GM18861 (cell line): ENCODE data around the gene ME3.

Experiments used
- ATAC-seq: cut with Tn5 transposase; IDR thresholded peaks from one replicate; pipeline ENCODE4 v1.9.1; 2021; ENCODE audit not compliant: unreplicated experiment

The ME3 gene

DNA sequence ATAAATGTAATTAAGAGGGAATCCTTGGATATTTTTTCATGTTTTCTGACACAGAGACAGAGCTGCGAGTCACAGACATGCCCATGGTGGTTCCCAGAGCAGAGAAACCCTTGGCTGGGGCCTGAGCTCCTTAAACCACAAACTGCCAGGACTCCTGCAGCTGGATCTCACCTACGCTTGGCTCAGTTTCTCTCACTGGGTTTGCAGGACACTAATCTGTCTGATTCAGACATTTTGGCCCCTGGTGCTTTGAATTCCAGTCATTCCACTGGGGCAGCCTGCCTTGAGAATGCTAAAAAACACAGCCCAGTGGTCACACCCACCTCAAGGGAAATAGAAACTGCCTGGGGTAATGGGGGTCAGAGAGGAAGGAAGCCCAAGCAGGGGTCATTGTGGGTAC is 175.1 kb downstream of the ME3 start:
- ATAC-seq: no peak

DNA sequence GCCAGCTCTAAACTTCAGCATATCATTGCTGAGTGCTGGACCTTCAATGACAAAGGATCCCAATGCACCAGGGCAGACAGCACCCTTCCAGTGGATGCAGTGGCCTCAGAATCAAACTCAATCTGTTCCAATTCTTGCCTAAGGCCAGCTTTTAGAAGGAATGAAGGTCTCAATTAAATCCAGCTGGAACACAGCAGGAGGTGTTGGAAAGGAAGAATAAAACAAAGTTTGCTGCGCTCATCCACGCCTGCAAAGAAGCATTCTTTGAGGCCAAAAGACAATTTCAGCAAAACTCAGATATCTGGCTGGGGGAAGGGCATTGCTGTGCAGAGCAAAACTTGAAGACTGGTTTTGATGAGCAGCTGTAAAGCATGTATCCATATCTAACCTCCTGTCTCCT is 177.1 kb downstream of the ME3 start:
- no peak for ATAC-seq

DNA sequence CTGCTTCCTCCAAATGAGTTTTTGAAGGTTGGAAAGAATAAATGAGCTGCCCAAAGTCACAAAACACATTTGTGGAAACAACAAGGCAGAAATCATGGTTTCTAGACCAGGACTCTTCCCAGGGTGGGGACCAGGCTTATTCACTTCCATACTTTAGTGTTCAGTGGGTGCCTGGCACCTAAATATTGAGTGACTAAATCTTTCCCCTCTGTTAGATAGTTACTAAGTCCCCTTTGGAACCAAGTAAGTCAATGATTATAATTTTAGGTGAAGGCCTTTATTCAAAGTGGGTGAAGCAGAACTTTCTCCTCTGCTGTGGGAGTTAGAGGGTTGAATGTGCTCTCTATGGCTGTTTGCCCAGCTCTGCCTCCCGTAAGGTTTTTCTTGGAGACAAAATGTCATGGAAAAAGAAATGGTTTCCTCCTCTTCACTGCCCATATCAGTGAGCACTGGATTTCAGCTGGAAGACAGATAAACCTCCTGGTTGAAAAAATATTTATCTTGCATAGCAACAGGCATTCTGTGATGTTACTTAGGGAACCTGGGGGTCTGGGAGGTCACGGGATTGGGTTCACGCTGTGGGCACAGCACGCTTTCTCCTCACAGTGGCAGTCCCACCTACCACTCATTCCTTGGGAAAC is 179.9 kb downstream of the ME3 start:
- no peak for ATAC-seq

DNA sequence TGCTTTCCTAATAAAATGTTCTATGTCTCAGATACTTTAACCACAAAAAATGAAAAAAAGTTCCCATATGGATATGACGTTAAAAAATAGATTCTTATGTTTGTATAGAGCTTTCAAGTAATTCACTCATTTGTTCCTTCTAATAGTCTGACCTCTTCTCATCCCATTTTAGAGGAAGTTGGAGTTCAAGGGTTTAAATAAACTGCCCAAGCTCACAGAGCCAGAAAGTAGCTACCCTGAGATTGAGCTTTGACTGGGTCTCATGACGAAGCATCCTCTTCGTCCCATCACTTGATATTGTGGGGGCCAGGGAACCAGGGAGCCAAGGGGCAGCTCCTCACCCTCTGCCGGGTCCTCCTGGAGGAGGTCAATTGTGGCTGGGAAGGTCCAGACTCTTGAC is 181.4 kb downstream of the ME3 start:
- no peak for ATAC-seq

DNA sequence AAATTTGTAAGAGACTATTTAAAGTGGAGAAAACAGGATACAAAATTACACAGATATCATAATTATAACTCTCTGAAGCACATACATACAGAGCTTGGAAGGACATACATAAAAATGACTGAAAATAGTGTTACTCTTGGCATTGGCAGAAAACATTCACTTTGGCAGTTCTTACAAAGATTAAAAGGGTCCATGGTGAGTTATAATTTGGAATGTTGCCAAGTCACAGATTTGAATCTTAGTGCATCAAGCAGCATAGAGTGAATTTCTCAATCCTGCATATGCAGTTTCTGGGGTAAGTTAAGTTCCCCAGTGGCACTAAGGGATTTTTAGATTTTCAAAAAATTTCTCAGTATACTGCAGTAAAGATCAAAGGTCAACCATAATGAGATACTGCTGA is 181.8 kb downstream of the ME3 start:
- ATAC-seq: no peak

DNA sequence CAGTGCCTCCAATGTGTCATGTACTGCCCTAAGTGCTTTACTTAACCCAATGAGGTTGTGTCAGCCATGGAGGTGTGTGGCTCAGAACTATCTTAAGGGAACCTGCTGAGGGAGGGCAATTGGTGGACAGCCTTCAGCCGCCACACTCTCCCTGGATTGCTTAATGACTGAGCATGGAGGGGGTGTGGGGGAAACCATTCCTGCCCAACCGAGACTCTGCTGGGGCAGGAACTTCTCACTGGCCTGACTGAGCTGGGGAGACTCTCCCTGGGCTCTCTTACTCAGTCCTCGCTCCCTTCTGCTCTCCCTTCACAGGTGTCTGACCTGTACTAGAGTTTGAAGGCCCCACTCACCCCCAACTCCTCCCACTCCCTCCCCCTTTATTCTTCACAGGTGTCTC is 183.0 kb downstream of the ME3 start:
- ATAC-seq: no peak

DNA sequence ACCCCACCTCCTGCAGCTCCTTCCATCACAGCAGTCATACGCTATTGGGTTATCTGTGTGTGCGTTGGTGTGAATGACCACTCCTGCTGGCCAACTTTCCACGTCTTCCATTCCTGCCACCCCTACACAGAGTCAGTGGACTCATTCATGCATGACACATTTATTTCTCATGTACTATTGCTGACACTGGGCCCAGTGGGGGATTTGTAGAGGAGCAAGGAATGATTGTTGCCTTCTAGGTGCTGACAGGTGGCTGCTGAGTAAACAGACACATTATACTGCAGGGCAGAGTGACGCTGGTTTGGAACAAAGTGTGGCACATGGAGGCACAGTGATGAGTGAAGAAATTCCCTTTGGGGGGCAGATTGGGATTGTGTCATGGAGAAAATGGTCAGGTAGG is 183.9 kb downstream of the ME3 start:
- ATAC-seq: no peak

DNA sequence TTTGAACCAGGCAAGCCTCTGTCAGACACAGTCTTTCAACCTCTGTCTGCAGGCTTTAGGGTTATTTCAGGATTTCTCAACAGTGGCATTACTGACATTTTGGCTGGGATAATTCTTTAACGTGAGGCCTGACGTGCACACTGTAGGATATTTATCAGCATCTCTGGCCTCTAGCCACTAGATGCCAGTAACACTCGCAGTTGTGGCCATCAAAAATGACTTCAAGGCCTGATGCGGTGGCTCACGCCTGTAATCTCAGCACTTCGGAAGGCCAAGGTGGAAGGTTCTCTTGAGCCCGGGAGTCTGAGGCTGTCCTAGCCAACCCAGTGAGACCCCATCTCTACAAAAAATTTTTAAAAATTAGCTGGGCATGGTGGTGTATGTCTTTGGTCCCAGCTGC is 184.7 kb downstream of the ME3 start:
- ATAC-seq: no peak

DNA sequence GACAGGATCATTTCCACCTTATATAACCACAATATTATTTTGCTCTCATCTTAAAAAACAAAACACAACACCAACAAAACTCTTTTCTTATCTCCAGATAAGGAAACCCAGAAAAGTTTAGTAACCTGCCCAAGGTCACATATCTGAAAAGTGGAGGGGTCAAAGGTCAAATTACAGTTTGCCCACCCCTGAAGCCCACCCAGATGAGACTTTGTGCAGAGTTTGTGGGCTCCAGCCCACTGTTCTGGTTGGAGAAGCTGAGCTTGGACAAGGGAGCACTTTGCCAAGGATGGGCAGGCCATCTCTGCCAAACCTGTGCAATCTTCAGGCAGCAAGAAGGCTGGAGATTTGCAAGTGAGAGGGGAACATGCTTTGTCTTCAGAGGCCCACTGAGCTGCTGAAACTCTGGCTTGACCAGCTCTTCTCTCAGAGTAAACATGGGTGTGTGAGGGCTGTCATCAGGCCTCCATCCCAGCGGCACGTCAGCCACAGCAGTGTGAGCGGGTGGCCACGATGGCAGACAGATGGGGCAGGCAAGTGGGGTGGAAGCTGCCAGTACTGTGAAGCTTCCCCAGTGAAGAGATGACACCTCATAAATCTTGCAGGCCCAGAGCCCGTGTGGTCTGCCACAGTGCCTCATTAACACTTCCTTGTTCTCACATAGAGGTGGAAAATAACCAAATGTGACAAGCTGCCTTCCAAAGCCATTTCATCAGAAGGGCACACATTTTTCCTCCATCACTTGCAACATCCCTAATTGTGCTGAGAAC is 186.0 kb downstream of the ME3 start:
- no peak for ATAC-seq

DNA sequence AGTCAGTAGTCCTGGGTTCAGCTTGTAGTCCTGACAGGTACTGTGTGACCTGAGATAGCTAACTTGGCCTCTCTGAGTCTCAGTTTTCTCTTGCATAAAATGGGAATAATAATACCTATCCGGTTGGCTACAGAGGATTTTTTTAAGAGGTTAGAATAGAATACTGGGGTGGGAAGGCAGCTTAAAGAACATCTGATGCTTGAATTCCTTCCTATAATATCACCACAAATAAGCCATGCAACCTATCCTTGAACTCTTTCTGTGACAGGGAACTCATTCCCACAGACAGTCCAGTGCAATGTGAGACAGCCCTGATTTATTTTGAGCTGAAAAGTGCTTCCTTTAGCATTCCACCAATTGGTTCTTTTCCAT is 187.6 kb downstream of the ME3 start:
- no peak for ATAC-seq

DNA sequence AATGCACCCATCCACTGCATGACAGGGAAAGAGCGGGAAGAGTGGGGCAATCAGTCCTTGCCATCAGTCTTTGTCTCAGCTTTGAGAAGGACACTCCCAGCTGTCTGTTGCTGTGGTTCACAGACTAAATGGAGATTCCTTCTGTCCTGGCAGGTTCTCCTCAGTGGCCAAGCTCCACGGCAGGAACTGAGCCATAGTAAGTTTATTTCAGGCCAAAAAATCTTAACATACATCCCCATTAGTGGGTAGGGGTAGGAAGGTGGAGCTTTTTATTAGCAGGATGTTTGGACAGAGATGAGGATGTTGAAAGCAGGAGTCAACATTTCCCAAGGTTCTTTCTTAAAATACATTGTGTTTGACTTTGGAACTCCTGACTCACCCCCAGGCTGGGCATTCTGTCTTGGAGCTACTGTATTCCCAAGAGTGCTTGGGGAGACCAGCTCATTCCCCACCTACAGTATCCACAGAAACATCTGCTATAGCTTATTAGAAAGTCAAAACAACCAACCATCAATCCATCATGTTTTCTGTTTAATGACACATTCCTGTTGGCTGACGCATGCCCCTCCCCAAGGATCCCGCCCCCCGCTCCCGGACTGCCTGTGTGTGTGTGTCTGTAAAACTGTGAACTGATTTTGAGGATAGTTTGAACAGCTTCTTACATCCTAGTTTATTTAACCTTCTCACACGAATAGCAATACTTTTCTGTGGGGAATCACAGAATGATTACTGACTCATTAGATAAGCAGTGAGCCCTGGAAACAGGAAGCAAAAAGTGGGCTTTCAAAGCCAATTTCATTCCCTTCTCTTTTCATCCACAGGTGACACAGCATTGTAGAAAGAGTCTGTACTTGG is 188.2 kb downstream of the ME3 start:
- ATAC-seq: no peak

DNA sequence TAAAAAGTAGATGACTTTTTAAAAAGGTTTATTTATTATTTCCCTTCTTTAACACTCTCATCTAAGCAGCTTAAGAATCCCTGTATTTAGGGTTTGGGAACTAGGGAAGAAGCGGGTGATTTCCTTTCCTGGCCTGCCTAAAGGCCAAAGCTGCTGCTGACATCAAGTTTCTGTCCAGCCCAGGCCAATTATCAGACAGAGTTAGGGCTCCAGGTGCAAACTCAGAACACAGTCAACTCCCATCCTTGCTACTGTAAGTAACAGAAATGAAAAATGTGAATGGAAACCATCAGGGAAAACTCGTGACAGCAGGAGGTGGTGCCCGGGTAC is 188.8 kb downstream of the ME3 start:
- no peak for ATAC-seq

DNA sequence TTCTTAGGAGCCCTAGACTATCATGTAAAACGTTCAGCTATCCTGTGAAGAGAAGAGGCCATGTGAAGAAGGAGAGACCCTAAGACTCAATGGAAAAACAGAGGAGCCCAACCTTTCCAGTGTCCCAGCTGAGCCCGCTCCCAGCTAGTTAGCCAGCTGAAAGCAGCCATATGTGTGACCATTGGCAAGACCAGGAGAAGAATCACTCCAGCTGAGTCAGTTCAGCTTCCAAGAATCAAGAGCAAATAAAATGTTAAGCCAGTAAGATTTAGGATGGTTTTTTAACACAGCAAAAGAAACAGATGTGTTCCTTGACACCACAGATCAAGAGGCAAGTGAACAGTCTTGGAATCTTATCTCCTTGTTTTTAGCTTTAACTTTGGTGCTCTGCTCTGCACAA is 189.7 kb downstream of the ME3 start:
- no peak for ATAC-seq

DNA sequence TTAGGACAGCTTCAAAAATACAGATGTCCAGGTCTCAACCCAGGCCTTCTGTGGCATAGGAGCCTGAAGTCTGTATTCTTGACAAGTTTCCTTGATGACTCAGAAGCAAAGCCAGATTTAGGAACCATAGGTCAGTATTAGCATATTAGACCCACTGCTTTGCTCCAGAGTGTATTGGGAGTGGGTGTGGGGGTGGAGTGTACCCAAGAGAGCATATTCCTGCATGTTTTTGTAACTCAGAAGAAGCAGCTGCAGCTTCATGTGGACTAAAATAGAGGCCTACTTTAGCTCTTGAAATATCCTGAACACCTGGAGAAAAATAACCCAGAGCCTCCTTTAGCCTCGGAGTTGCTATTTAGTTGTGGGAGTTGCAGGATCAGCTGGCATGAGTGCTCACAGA is 191.0 kb downstream of the ME3 start:
- ATAC-seq: no peak

DNA sequence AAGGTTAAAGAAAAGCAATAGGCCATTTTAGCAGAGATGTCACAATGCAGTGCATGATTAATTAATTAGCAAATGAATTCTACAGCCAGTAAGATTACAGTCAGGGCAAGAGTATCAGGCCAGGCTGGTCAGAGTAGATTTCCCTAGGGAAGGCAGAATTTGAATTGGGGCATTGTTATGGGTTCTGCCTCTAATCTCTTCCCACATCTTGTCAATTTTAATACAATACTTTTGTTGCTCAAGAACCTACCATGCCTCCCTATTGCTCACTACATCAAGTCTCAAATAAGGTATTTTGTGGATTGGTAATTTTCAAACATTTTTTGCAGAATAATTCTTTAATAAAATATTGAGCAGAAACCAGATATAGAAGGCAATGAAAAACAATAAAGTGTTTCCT is 194.1 kb downstream of the ME3 start:
- no peak for ATAC-seq

DNA sequence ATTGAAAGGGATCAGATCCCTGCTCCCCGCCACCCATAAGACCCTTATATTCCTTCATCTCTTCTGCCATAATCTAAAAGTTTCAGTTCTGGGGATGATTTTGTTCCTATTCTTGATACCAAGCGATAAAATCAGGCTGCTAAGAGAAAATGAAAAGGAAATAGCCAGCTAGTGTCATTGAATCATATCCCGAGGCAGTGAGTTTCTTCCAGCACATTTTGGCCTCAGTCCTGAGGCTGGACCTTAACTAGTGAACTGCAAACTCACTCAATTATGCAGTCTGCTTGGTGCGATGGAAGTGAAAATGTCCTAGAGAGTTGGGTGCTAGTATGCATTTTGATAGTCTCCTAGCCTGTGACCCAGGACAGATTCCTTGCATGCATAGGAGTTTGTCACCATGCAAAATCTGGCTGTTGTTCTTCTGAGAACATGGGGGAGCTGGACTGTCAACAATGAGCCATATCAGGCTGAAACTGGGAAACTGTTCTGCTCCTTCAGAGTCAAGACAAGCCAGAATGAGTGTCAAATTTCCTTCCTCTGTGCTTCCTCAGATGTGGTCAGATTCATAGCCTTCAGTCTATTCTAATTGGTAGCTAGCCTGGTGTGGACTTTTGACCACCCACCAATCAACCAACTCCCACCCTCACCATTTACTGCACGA is 194.8 kb downstream of the ME3 start:
- no peak for ATAC-seq

DNA sequence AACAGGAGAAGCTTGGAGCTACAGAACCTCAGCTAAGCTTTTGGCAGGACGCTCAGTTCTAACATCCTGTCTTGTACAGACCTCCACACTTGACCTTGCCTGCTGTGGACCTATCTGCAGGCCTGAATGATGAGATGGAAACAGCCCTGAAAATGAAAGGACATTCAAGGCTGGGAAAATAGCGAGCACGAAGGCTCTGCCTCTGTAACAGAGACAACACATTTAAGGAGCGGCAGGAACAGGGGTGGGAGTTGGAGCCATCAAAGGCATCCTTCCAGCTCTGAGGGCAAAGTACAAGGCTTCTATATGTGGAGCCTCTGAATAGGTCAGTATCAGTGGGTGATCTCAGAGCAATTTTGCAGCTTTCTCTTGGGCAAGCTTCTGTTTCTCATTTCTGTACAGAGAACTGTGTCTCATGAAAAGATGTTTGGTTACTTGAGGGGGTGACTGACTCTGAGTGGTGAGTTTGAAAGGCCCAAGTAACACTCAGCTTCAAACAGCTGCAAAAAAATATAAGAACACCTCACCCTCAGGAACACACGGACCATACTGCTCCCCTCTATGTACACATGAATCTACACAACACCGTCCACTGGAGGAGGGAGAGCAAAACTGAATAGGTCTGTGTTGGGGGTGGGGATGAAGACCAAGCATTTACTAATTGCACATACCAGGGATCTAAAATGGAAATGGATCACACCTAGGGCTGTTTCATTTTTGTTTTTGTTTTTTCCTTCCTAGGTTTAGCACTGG is 196.1 kb downstream of the ME3 start:
- ATAC-seq: no peak

DNA sequence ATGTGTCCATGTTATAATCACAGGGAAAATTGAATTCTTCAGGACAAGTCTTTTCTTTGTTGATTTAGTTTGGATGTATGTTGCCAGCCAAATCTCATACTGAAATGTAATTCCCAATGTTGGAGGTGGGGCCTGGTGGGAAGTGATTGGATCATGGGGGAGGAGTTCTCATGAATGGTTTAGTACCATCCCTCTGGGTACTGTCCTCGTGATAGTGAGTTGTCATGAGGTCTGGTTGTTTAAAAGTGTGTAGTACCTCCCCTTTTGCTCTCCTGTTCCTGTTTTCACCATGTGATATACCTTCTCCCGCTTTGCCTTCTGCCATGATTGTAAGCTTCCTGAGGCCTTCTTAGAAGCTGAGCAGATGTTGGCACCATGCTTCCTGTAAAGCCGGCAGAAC is 197.4 kb downstream of the ME3 start:
- no peak for ATAC-seq

DNA sequence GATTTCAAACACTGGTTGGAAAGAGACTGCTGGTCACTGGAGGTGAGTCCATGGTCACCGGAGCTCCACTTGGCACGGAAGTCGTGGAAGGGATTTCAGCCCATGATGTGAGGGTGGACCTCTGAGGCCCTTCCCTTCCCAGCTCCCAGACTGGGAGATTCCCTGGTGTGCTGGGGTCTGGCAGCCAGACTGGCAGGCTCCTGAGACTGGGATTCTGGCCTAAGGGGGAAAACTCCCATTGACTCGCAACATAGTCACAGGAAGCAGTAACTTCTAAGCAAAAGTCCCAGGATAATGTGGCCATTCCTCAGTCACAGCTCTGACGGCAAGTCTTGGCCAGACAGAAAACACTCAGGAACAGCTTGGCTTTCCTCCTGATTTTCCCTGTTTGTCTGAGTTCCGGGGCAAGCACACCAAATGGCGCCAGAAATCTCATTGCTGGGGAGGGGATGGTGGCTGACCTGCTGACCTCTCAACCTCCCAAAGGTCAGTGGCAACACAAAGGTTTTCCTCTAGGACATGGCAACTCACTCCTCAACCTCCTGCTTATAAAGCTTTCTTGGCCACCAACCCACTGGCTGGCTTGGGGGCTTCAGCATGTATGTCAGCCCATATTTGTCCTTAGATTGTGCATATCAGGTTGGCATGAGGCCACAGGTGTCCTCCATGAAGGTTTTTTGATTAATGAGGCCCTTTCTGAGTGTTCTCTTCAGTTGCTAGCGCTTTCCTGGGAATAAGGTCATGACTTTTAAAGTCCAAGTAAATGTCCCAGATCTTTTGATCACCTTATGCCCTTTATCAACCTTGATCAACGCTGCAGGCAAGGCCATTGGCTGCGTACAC is 198.2 kb downstream of the ME3 start:
- ATAC-seq: no peak
